ENCODE measurements around the gene SFTPD. TPM values are rescaled to one million over a fixed set of nuclear protein-coding genes. Genes with fewer than 3 reads are reported as not detected.

Gene SFTPD
- total RNA-seq, 5 donors from 2014 or later (not counting 1 experiment from before 2014, with no cell fraction given), result 0.79 to 1.1 (median 0.85) TPM; not detected in 2

DNA sequence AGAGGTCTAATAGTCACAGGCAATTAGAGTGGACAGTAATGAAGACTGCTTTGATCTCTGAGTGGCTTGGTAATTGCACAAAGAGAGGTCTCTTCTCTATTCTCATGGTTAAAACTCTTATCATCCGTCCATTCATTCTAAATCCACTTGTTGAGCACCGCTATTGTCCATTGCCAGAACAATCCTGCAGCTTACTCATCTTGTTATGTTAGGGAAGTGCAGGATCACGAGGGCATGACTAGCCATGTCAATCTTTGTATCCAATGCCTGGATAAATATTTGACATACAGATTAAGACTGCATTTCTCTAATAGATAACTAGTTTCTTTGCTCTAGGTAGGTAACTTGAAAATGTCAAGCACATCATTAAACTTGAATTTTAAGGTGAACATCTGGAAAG is 14.9 kb downstream of the SFTPD start:
- POLR2A ChIA-PET, result no interaction called here
- no peak overlapping the region for H3K27ac ChIP-seq (ENCODE audit: low read length)
- Mint-ChIP-seq H3K9me3 (no peaks in the 10 kb centered on the region), H3K4me3 (no peak overlapping the region), H3K36me3 (no peaks in the 10 kb centered on the region), H3K27ac (no peak overlapping the region), H3K4me1 (peaks cover 10 to 16% (median 13%) of the 10 kb centered on the region in 3 donors), H3K27me3 (peaks cover 29 to 43% of the 10 kb centered on the region in 2 donors)
- peaks cover 0 to 7% of the 10 kb centered on the region in 2 experiments for H3K4me1 ChIP-seq (ENCODE audit: control insufficient read depth in 1 of 2, extremely low read depth in 1 of 2, insufficient read depth in 2 of 2, low read length in 2 of 2)
- H3K27me3 ChIP-seq (replicated peaks in 1 of 2; ENCODE audit: control insufficient read depth in 2 of 2, extremely low read depth in 1 of 2, insufficient read depth in 2 of 2, low read length in 1 of 2), result peaks cover 2 to 31% of the 10 kb centered on the region in 2 experiments
- no peak overlapping the region for H3K4me3 ChIP-seq (ENCODE audit: control insufficient read depth in 1 of 2, extremely low read depth in 1 of 2, low read length in 1 of 2)
- DNase-seq (no peak), ATAC-seq (replicated peaks in 1 of 4) (no peak)
- no CpG with 5 or more reads among the region's 3 CpGs for WGBS (ENCODE audit: insufficient coverage)
- CTCF ChIA-PET, result no interaction called here
- H3K9me3 ChIP-seq, result no peaks in the 10 kb centered on the region
- no peaks in the 10 kb centered on the region for H3K36me3 ChIP-seq (ENCODE audit: control insufficient read depth in 2 of 2, extremely low read depth in 1 of 2, insufficient read depth in 1 of 2, low read length in 1 of 2)

DNA sequence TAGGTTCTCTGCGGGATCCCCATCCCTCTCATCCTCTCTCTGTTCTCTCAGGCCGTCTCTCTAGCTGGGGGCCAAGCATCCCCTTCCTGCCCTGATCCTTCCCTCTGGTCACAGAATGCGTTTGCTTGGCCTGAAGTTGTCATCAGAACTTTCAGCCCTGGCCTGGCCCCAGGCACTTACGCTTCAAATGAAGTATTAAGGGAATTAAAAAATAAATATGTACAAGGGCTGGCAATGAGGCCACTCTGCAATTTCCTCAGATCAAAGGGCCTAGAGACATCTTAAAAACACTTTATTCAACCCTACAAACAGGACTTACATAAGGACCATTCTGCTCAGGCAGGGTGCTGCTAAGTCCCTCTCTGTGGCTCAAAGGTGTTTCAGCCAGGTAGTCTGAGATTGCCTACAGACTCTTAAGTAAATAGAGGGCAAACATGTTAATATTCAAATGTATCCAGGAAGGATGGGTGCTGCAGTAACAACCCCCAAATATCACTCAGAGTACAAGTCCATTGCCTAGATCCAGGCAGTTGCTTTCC is 16.0 kb downstream of the SFTPD start:
- no peak overlapping the region for H3K4me3 Mint-ChIP-seq
- DNase-seq, result no peak
- Histone ChIP-seq H3K4me3 (ENCODE audit: control insufficient read depth in 1 of 2, extremely low read depth in 1 of 2, low read length in 1 of 2) (no peak overlapping the region), H3K36me3 (ENCODE audit: control insufficient read depth in 2 of 2, extremely low read depth in 1 of 2, insufficient read depth in 1 of 2, low read length in 1 of 2) (no peaks in the 10 kb centered on the region), H3K4me1 (ENCODE audit: control insufficient read depth in 1 of 2, extremely low read depth in 1 of 2, insufficient read depth in 2 of 2, low read length in 2 of 2) (peaks cover 0 to 5% of the 10 kb centered on the region in 2 experiments), H3K9me3 (no peaks in the 10 kb centered on the region), H3K27me3 (replicated peaks in 1 of 2; ENCODE audit: control insufficient read depth in 2 of 2, extremely low read depth in 1 of 2, insufficient read depth in 2 of 2, low read length in 1 of 2) (peaks cover 2 to 31% of the 10 kb centered on the region in 2 experiments), H3K27ac (ENCODE audit: low read length) (no peak overlapping the region)
- CTCF ChIA-PET, result no interaction called here
- H3K9me3 Mint-ChIP-seq, result no peaks in the 10 kb centered on the region
- POLR2A ChIA-PET, result no interaction called here
- peaks cover 5 to 12% (median 7%) of the 10 kb centered on the region in 3 donors for H3K4me1 Mint-ChIP-seq
- H3K27me3 Mint-ChIP-seq, result peaks cover 29 to 43% of the 10 kb centered on the region in 2 donors
- H3K27ac Mint-ChIP-seq, result no peak overlapping the region
- ATAC-seq (replicated peaks in 1 of 4), result no peak
- no peaks in the 10 kb centered on the region for H3K36me3 Mint-ChIP-seq
- WGBS (ENCODE audit: insufficient coverage), result no CpG with 5 or more reads among the region's 4 CpGs

DNA sequence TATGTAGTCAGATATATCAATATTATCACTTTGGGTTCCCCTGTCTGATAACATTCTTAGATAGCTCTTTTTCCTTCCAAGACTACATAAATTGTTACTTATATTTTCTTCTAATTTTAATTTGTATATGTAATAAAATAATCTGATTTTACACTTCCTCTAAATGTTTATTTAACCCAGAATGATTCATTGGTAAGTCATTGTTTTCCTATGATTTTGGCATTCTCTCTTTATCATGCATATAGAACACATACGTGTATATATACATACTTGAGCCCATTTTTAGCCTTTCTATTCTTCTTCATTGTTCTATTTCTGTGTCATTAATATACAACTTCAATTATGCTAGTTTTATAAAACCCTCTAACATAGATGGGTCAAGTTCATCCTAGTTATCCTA is 16.6 kb downstream of the SFTPD start:
- WGBS (ENCODE audit: insufficient coverage), result no CpG with 5 or more reads among the region's 1 CpG
- Histone ChIP-seq H3K9me3 (no peaks in the 10 kb centered on the region), H3K27me3 (replicated peaks in 1 of 2; ENCODE audit: control insufficient read depth in 2 of 2, extremely low read depth in 1 of 2, insufficient read depth in 2 of 2, low read length in 1 of 2) (peaks cover 2 to 28% of the 10 kb centered on the region in 2 experiments), H3K4me1 (ENCODE audit: control insufficient read depth in 1 of 2, extremely low read depth in 1 of 2, insufficient read depth in 2 of 2, low read length in 2 of 2) (peaks cover 0 to 5% of the 10 kb centered on the region in 2 experiments), H3K4me3 (ENCODE audit: control insufficient read depth in 1 of 2, extremely low read depth in 1 of 2, low read length in 1 of 2) (no peak overlapping the region), H3K27ac (ENCODE audit: low read length) (no peak overlapping the region), H3K36me3 (ENCODE audit: control insufficient read depth in 2 of 2, extremely low read depth in 1 of 2, insufficient read depth in 1 of 2, low read length in 1 of 2) (no peaks in the 10 kb centered on the region)
- Mint-ChIP-seq H3K27ac (no peak overlapping the region), H3K36me3 (no peaks in the 10 kb centered on the region), H3K27me3 (peaks cover 29 to 43% of the 10 kb centered on the region in 2 donors), H3K4me3 (no peak overlapping the region), H3K4me1 (peaks cover 5 to 9% (median 7%) of the 10 kb centered on the region in 3 donors), H3K9me3 (no peaks in the 10 kb centered on the region)
- ATAC-seq (replicated peaks in 1 of 4) (no peak), DNase-seq (no peak)
- POLR2A ChIA-PET, result no interaction called here
- CTCF ChIA-PET, result interaction anchor here in 1 of 2 donors (0.6 kb wide), 1 partner anchor 122 kb away, joined by 3 read pairs; no protein-coding TSS in a partner anchor

DNA sequence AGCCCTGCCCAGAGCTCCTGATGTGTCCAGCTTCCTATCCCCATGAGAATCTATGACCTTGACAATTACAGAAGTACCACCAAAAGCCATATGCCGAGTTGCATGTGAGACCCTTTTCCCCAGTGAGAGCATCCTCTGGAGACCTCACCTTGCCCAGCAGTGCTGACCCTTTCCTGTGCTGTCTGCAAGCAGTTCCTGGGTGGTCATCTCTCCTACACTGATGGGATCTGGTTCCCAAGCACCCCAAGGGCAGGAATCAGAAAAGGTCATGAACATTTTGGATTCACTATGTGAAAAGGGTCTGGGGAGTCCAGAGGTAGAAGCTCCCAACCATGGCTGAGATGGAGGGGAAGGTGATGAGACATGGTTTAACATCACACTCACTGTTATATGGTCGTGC is 18.2 kb downstream of the SFTPD start:
- H3K27ac ChIP-seq (ENCODE audit: low read length), result no peak overlapping the region
- peak overlapping the region in 1 of 2 donors; percentile 15 for H3K27ac Mint-ChIP-seq
- no peak overlapping the region for H3K4me3 Mint-ChIP-seq
- no peaks in the 10 kb centered on the region for H3K36me3 Mint-ChIP-seq
- peaks cover 5 to 7% (median 5%) of the 10 kb centered on the region in 3 donors for H3K4me1 Mint-ChIP-seq
- no peaks in the 10 kb centered on the region for H3K9me3 ChIP-seq
- ChIA-PET CTCF (no interaction called here), POLR2A (no interaction called here)
- peaks cover 0 to 5% of the 10 kb centered on the region in 2 experiments for H3K4me1 ChIP-seq (ENCODE audit: control insufficient read depth in 1 of 2, extremely low read depth in 1 of 2, insufficient read depth in 2 of 2, low read length in 2 of 2)
- H3K27me3 ChIP-seq (replicated peaks in 1 of 2; ENCODE audit: control insufficient read depth in 2 of 2, extremely low read depth in 1 of 2, insufficient read depth in 2 of 2, low read length in 1 of 2), result peaks cover 2 to 24% of the 10 kb centered on the region in 2 experiments
- H3K9me3 Mint-ChIP-seq, result no peaks in the 10 kb centered on the region
- no peak for DNase-seq
- H3K27me3 Mint-ChIP-seq, result peaks cover 20 to 35% of the 10 kb centered on the region in 2 donors
- no peak overlapping the region for H3K4me3 ChIP-seq (ENCODE audit: control insufficient read depth in 1 of 2, extremely low read depth in 1 of 2, low read length in 1 of 2)
- 23% methylated on average over 1 of the region's 2 CpGs for WGBS (ENCODE audit: insufficient coverage)
- ATAC-seq (replicated peaks in 1 of 4), result no peak
- no peaks in the 10 kb centered on the region for H3K36me3 ChIP-seq (ENCODE audit: control insufficient read depth in 2 of 2, extremely low read depth in 1 of 2, insufficient read depth in 1 of 2, low read length in 1 of 2)

DNA sequence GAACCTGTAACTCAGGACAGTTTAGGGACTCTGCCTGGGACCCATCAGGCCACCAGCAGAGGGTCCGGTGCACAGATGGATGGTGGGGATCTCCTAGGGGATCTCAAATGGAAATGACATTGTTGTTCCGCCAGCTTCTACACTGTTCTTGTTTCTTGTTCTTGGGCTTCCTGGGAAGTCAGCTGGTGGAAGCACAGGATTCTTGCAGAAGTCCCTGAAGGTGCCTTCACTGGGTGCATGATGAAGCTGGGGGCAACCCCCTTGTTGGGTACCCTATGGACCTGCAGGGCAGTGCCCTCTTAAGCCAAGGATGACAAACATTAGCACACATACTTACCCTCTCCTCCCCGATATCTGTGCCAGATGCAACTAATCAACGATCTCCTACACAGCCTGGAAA is 18.6 kb downstream of the SFTPD start:
- Histone ChIP-seq H3K27ac (ENCODE audit: low read length) (no peak overlapping the region), H3K4me3 (ENCODE audit: control insufficient read depth in 1 of 2, extremely low read depth in 1 of 2, low read length in 1 of 2) (no peak overlapping the region), H3K9me3 (no peaks in the 10 kb centered on the region), H3K27me3 (replicated peaks in 1 of 2; ENCODE audit: control insufficient read depth in 2 of 2, extremely low read depth in 1 of 2, insufficient read depth in 2 of 2, low read length in 1 of 2) (peaks cover 2 to 24% of the 10 kb centered on the region in 2 experiments), H3K4me1 (ENCODE audit: control insufficient read depth in 1 of 2, extremely low read depth in 1 of 2, insufficient read depth in 2 of 2, low read length in 2 of 2) (peaks cover 0 to 5% of the 10 kb centered on the region in 2 experiments), H3K36me3 (ENCODE audit: control insufficient read depth in 2 of 2, extremely low read depth in 1 of 2, insufficient read depth in 1 of 2, low read length in 1 of 2) (no peaks in the 10 kb centered on the region)
- Mint-ChIP-seq H3K36me3 (no peaks in the 10 kb centered on the region), H3K27ac (peak overlapping the region in 1 of 2 donors; percentile 15), H3K27me3 (peaks cover 17 to 35% of the 10 kb centered on the region in 2 donors), H3K4me3 (no peak overlapping the region), H3K4me1 (peaks cover 5 to 7% (median 5%) of the 10 kb centered on the region in 3 donors), H3K9me3 (no peaks in the 10 kb centered on the region)
- DNase-seq (no peak), ATAC-seq (replicated peaks in 1 of 4) (no peak)
- ChIA-PET CTCF (no interaction called here), POLR2A (no interaction called here)
- WGBS (ENCODE audit: insufficient coverage), result 94% methylated on average over 2 of the region's 4 CpGs

DNA sequence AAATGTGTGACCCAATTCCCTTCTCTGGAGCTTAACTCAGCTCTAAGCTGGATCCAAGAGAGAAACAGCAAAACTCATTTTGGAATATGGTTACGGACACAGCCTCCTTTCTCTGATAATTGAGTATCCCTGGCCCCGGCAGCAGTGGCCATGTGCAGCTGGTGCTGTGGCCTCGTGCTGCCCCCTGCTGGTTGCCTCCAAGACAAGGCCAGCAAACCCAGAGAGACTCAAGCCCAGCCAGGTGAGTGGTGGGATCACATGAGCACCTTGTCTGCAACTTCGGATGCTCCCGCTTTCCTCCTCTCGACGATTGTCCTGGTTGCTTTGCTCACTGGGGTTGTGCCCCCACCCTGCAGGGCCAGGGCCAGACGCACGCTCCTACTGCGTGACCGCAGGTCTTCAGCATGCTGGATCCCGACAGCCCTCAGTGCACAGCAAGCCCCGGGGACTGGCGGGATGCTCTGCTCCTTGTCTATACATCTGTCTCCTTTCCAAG is 19.4 kb downstream of the SFTPD start:
- 14% methylated on average over 13 of the region's 14 CpGs for WGBS (ENCODE audit: insufficient coverage)
- H3K9me3 Mint-ChIP-seq, result no peaks in the 10 kb centered on the region
- DNase-seq, result peak in 33 of 35 experiments; percentile 25 to 82 (median 56)
- peaks cover 14 to 31% of the 10 kb centered on the region in 2 donors for H3K27me3 Mint-ChIP-seq
- peaks cover 0 to 5% of the 10 kb centered on the region in 2 experiments for H3K4me1 ChIP-seq (ENCODE audit: control insufficient read depth in 1 of 2, extremely low read depth in 1 of 2, insufficient read depth in 2 of 2, low read length in 2 of 2)
- H3K4me3 ChIP-seq (ENCODE audit: control insufficient read depth in 1 of 2, extremely low read depth in 1 of 2, low read length in 1 of 2), result no peak overlapping the region
- ATAC-seq (replicated peaks in 1 of 4), result peak; percentile 74 to 88 (median 80)
- CTCF ChIA-PET, result interaction anchor here in 1 of 2 donors (0.9 kb wide), 1 partner anchor 392 kb away, joined by 4 read pairs; no protein-coding TSS in a partner anchor
- no peaks in the 10 kb centered on the region for H3K9me3 ChIP-seq
- peaks cover 5 to 7% (median 5%) of the 10 kb centered on the region in 3 donors for H3K4me1 Mint-ChIP-seq
- H3K36me3 ChIP-seq (ENCODE audit: control insufficient read depth in 2 of 2, extremely low read depth in 1 of 2, insufficient read depth in 1 of 2, low read length in 1 of 2), result no peaks in the 10 kb centered on the region
- H3K27ac Mint-ChIP-seq, result no peak overlapping the region
- no peak overlapping the region for H3K27ac ChIP-seq (ENCODE audit: low read length)
- H3K4me3 Mint-ChIP-seq, result no peak overlapping the region
- peaks cover 2 to 24% of the 10 kb centered on the region in 2 experiments for H3K27me3 ChIP-seq (replicated peaks in 1 of 2; ENCODE audit: control insufficient read depth in 2 of 2, extremely low read depth in 1 of 2, insufficient read depth in 2 of 2, low read length in 1 of 2)
- H3K36me3 Mint-ChIP-seq, result no peaks in the 10 kb centered on the region
- POLR2A ChIA-PET, result no interaction called here
